ENCODE results near the gene PROSER3. TPM values are rescaled to one million over a fixed set of nuclear protein-coding genes. Genes with fewer than 3 reads are reported as not detected.

Gene PROSER3
- total and polyA plus RNA-seq, 2 of the 13 experiments (the other 11 are each of a cell fraction or from before 2014, with no cell fraction given) = 5.1 to 5.7 TPM

DNA sequence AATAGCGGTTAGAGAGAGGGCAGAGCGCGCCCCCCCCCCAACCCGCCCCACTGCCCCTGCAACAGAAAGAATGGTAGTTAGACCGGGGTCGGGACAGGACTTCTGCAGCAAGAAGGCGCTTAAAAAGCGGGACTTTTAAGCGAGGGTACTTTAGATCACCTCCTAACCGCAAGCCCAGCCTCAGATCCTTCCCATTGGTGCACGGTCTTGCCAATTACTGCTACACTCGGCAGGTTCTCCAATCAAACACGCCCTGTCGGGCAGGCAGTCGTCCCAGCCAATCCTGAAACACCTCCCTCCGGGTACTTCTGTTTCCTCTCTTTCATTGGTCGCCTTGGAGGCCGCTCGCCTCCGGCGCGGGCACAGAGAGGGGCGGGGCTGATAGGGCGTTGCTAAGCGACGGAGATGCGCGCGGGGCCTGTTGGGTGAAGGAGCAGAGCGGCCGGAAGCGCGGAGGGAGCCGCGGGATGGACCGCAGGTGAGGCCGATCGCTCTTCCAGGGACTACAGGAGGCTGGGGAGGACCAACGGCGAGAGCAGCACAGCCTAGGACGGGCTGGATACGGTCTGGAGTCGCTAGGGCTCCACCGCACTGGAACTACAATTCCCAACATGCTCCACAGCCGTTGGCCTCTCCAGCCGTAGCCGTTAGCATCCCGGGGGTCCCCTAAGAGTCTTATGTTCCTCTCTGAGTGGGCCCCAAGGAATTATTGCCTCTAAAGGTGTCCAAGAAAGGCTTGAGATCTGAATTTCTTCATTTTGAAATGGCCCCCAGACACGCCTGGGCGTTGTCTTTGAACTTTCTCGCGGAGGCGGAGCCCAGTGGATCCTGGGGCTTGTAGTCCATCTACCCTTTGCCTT, at the start of gene PROSER3 (continued):
- TF ChIP-seq FOSL1 (CRISPR knock-in tag; IDR thresholded peaks at IDR 0.05; ENCODE audit: borderline replicate concordance) (no peak), ZNF180 (CRISPR knock-in tag; IDR thresholded peaks at IDR 0.05; ENCODE audit: borderline replicate concordance, low read depth) (0 out of 2 replicates have a peak, but pooled peaks have one; percentile 40), NFKBIZ (CRISPR knock-in tag; IDR thresholded peaks at IDR 0.05) (no peak), ZSCAN20 (CRISPR knock-in tag; IDR thresholded peaks at IDR 0.05; ENCODE audit: borderline replicate concordance) (peak; percentile 73; the same call in 1 of the 2 replicates), HOXA5 (CRISPR knock-in tag; IDR thresholded peaks at IDR 0.05) (peak; percentile 80; the same call in 1 of the 2 replicates), ZNF207 (IDR thresholded peaks at IDR 0.05; ENCODE audit: borderline replicate concordance) (no peak), ZNF724P (CRISPR knock-in tag; IDR thresholded peaks at IDR 0.05; ENCODE audit: borderline replicate concordance) (no peak), MIER3 (CRISPR knock-in tag; IDR thresholded peaks at IDR 0.05; ENCODE audit: borderline replicate concordance) (0 out of 2 replicates have a peak, but pooled peaks have one; percentile 17), MAF1 (CRISPR knock-in tag; IDR thresholded peaks at IDR 0.05; ENCODE audit: borderline replicate concordance) (0 out of 2 replicates have a peak, but pooled peaks have one; percentile 56), PHF8 (CRISPR knock-in tag; IDR thresholded peaks at IDR 0.05) (no peak; the same call in none of the 2 replicates), SATB2 (CRISPR knock-in tag; IDR thresholded peaks at IDR 0.05) (no peak), POLR2A (IDR thresholded peaks at IDR 0.05; ENCODE audit: insufficient read depth in 1 of 2, low read depth in 2 of 2, low read length in 2 of 2) (peak; percentile 72 to 77), ZBTB26 (CRISPR knock-in tag; IDR thresholded peaks at IDR 0.05; ENCODE audit: borderline replicate concordance) (peak; percentile 54; the same call in 1 of the 2 replicates), KDM1A (CRISPR knock-in tag; IDR thresholded peaks at IDR 0.05) (no peak), ZNF710 (CRISPR knock-in tag; IDR thresholded peaks at IDR 0.05; ENCODE audit: borderline replicate concordance) (no peak), SMARCC2 (IDR thresholded peaks at IDR 0.05) (no peak), STAT5B (CRISPR knock-in tag; IDR thresholded peaks at IDR 0.05) (no peak), ZNF549 (CRISPR knock-in tag; IDR thresholded peaks at IDR 0.05) (no peak), ZFP36L1 (CRISPR knock-in tag; IDR thresholded peaks at IDR 0.05) (no peak), ZNF562 (CRISPR knock-in tag; IDR thresholded peaks at IDR 0.05; ENCODE audit: borderline replicate concordance) (no peak), SP5 (CRISPR knock-in tag; IDR thresholded peaks at IDR 0.05; ENCODE audit: borderline replicate concordance, low read depth) (peak; percentile 59; the same call in 1 of the 2 replicates)
- TF ChIP-seq, protein P1, sequence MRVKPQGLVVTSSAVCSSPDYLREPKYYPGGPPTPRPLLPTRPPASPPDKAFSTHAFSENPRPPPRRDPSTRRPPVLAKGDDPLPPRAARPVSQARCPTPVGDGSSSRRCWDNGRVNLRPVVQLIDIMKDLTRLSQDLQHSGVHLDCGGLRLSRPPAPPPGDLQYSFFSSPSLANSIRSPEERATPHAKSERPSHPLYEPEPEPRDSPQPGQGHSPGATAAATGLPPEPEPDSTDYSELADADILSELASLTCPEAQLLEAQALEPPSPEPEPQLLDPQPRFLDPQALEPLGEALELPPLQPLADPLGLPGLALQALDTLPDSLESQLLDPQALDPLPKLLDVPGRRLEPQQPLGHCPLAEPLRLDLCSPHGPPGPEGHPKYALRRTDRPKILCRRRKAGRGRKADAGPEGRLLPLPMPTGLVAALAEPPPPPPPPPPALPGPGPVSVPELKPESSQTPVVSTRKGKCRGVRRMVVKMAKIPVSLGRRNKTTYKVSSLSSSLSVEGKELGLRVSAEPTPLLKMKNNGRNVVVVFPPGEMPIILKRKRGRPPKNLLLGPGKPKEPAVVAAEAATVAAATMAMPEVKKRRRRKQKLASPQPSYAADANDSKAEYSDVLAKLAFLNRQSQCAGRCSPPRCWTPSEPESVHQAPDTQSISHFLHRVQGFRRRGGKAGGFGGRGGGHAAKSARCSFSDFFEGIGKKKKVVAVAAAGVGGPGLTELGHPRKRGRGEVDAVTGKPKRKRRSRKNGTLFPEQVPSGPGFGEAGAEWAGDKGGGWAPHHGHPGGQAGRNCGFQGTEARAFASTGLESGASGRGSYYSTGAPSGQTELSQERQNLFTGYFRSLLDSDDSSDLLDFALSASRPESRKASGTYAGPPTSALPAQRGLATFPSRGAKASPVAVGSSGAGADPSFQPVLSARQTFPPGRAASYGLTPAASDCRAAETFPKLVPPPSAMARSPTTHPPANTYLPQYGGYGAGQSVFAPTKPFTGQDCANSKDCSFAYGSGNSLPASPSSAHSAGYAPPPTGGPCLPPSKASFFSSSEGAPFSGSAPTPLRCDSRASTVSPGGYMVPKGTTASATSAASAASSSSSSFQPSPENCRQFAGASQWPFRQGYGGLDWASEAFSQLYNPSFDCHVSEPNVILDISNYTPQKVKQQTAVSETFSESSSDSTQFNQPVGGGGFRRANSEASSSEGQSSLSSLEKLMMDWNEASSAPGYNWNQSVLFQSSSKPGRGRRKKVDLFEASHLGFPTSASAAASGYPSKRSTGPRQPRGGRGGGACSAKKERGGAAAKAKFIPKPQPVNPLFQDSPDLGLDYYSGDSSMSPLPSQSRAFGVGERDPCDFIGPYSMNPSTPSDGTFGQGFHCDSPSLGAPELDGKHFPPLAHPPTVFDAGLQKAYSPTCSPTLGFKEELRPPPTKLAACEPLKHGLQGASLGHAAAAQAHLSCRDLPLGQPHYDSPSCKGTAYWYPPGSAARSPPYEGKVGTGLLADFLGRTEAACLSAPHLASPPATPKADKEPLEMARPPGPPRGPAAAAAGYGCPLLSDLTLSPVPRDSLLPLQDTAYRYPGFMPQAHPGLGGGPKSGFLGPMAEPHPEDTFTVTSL (CRISPR knock-in tag; IDR thresholded peaks at IDR 0.05; ENCODE audit: borderline replicate concordance) = no peak

Measured in HepG2 (cell line).